ENCODE measurements around the gene TMPRSS6. TPM values are rescaled to one million over a fixed set of nuclear protein-coding genes. Genes with fewer than 3 reads are reported as not detected.

TMPRSS6 gene
- total RNA-seq, 4 donors from 2014 or later = 0.16 to 4.9 (median 0.41) TPM; not detected in 1

DNA sequence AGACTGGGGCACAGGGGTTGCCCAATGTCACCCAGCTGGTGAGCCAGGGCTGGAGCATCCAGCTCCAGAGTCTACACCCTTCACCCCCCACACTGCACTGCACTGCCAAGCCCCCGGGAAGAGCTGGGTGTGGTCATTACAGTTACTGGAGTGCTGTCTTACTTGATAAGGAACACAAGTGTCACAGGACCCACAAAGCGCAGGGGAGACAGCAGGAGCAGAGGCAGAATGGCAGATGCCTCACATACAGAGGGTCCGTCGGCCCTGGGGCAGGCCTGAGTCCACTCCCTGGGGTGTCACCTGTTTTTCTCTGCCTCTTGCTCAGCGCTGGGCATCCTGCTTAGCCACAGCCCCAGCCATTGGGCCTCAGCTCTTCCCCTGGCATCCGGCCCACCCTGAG is 32.5 kb upstream of the TMPRSS6 start:
- WGBS, 2 donors (ENCODE audit: low coverage in 1 of 2) = 65 to 80% methylated on average over 1 to 6 of the region's 6 CpGs
- Histone ChIP-seq H3K27ac (no peak overlapping the region), H3K4me3 (no peak overlapping the region), H3K9me3 (no peaks in the 10 kb centered on the region), H3K4me1 (peaks cover 0 to 9% (median 0%) of the 10 kb centered on the region in 4 donors), H3K27me3 (peaks cover 15% of the 10 kb centered on the region), H3K36me3 (no peaks in the 10 kb centered on the region)
- in situ Hi-C loops (cut with MboI; ENCODE audit: low pct_ligation_motif_present in 1 of 4, low pct_unique_long_range_greater_than_20kb in 1 of 4, low sequenced_read_pairs in 3 of 4) = no loop called here
- intact Hi-C loops (cut with DNase I; ENCODE audit: low total_unique reads) = no loop called here
- TF ChIP-seq EP300 (IDR thresholded peaks at IDR 0.05; ENCODE audit: low read depth) (no peak), POLR2A (IDR thresholded peaks at IDR 0.05) (no peak), POLR2AphosphoS5 (IDR thresholded peaks at IDR 0.05) (no peak)
- TF ChIP-seq, protein P1, sequence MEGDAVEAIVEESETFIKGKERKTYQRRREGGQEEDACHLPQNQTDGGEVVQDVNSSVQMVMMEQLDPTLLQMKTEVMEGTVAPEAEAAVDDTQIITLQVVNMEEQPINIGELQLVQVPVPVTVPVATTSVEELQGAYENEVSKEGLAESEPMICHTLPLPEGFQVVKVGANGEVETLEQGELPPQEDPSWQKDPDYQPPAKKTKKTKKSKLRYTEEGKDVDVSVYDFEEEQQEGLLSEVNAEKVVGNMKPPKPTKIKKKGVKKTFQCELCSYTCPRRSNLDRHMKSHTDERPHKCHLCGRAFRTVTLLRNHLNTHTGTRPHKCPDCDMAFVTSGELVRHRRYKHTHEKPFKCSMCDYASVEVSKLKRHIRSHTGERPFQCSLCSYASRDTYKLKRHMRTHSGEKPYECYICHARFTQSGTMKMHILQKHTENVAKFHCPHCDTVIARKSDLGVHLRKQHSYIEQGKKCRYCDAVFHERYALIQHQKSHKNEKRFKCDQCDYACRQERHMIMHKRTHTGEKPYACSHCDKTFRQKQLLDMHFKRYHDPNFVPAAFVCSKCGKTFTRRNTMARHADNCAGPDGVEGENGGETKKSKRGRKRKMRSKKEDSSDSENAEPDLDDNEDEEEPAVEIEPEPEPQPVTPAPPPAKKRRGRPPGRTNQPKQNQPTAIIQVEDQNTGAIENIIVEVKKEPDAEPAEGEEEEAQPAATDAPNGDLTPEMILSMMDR (IDR thresholded peaks at IDR 0.05) = no peak
- no peak for DNase-seq

DNA sequence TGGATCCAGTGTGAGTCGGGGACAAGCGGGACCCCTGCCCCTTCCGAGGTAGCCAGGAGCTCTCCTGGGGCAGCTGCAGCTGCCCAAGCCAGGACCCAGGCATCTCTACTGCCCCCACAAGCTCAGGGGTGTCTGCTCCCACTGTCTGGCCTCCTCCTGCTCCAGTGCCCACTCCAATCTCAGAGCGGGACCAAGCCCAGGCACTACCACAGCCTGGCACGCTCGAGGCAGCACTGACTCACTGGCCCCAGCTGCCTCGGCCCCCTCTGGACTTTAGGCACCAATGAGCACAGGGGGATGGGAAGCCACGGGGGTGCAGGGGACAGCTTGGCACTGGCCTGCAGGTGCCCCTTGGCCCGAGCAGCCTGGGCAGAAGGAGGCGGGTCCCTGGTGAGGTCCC is 32.0 kb upstream of the TMPRSS6 start:
- intact Hi-C loops (cut with DNase I; ENCODE audit: low total_unique reads) (no loop called here), in situ Hi-C loops (cut with MboI; ENCODE audit: low pct_ligation_motif_present in 1 of 4, low pct_unique_long_range_greater_than_20kb in 1 of 4, low sequenced_read_pairs in 3 of 4) (no loop called here)
- no peak overlapping the region for H3K4me3 ChIP-seq
- DNase-seq = no peak
- no peak for TF ChIP-seq POLR2AphosphoS5 (IDR thresholded peaks at IDR 0.05)
- no peak for TF ChIP-seq EP300 (IDR thresholded peaks at IDR 0.05; ENCODE audit: low read depth)
- H3K27me3 ChIP-seq = peaks cover 15% of the 10 kb centered on the region
- no peaks in the 10 kb centered on the region for H3K9me3 ChIP-seq
- H3K27ac ChIP-seq = no peak overlapping the region
- 70 to 85% methylated on average over 2 to 10 of the region's 10 CpGs for WGBS, 2 donors (ENCODE audit: low coverage in 1 of 2)
- no peaks in the 10 kb centered on the region for H3K36me3 ChIP-seq
- H3K4me1 ChIP-seq = peaks cover 0 to 9% (median 0%) of the 10 kb centered on the region in 4 donors

DNA sequence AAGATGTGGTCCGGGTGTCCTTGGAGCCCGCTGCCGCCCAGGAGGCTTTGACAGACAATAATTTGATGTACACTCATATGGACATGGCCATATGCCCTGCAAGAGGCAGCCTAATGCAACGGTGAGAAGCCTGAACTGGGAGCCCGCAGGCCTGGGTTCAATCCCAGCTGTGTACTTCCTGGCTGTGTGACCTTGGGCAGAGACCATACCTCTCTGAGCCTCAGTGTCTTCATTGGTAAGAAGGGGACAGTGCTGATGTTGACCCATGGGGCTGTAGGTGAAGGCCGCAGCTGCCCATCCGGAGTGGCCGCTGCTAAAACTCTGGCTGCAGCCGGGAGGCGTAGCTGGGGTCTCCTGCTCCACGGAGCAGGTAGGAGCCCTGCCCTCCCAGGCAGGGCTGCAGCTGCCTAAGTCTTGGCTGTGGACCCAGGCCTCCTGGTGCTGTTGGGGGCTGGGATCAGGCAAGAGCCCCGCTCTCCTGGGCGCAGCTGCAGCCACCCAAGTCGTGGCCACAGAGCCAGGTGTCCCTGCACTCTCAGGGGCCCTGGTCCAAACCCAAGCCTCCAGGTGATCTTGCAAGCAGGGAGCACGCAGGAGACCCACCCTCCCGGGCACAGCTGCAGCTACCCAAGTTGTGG is 31.3 kb upstream of the TMPRSS6 start:
- Histone ChIP-seq H3K4me3 (no peak overlapping the region), H3K9me3 (no peaks in the 10 kb centered on the region), H3K27ac (no peak overlapping the region), H3K4me1 (peaks cover 0 to 8% (median 0%) of the 10 kb centered on the region in 4 donors), H3K27me3 (peaks cover 12% of the 10 kb centered on the region), H3K36me3 (no peaks in the 10 kb centered on the region)
- DNase-seq = no peak
- in situ Hi-C loops (cut with MboI; ENCODE audit: low pct_ligation_motif_present in 1 of 4, low pct_unique_long_range_greater_than_20kb in 1 of 4, low sequenced_read_pairs in 3 of 4) (no loop called here), intact Hi-C loops (cut with DNase I; ENCODE audit: low total_unique reads) (no loop called here)
- TF ChIP-seq, protein P1 (IDR thresholded peaks at IDR 0.05) = no peak
- no peak for TF ChIP-seq POLR2AphosphoS5 (IDR thresholded peaks at IDR 0.05)
- TF ChIP-seq POLR2A (IDR thresholded peaks at IDR 0.05) = no peak
- no peak for TF ChIP-seq EP300 (IDR thresholded peaks at IDR 0.05; ENCODE audit: low read depth)
- 80 to 84% methylated on average over 2 to 12 of the region's 16 CpGs for WGBS, 2 donors (ENCODE audit: low coverage in 1 of 2)

DNA sequence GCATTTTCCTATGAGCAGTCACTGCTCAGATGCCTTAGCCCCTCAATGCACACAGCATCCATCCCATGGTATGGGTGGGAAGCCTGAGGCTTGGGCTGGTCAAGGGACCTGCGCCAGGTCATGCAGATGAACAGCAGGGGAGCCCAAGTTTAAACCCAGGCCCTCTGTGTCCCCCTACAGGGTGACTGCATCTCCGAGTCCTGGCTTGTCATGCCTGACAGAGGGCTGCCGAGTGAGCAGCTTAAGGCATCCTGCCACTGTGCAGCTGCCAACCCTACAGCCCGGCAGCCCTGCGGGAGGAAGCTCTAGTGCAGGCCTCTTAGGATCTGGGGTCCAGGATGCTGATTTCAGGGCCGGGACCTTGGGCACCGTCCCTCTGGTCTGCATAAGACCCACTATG is 30.2 kb upstream of the TMPRSS6 start:
- intact Hi-C loops (cut with DNase I; ENCODE audit: low total_unique reads) (no loop called here), in situ Hi-C loops (cut with MboI; ENCODE audit: low pct_ligation_motif_present in 1 of 4, low pct_unique_long_range_greater_than_20kb in 1 of 4, low sequenced_read_pairs in 3 of 4) (no loop called here)
- TF ChIP-seq POLR2A (IDR thresholded peaks at IDR 0.05) = no peak
- TF ChIP-seq POLR2AphosphoS5 (IDR thresholded peaks at IDR 0.05) = no peak
- no peak for TF ChIP-seq EP300 (IDR thresholded peaks at IDR 0.05; ENCODE audit: low read depth)
- TF ChIP-seq, protein P1 (IDR thresholded peaks at IDR 0.05) = no peak
- no peak overlapping the region for H3K4me3 ChIP-seq
- H3K27me3 ChIP-seq = peaks cover 1% of the 10 kb centered on the region
- no peaks in the 10 kb centered on the region for H3K4me1 ChIP-seq
- no peaks in the 10 kb centered on the region for H3K36me3 ChIP-seq
- 83 to 89% methylated on average over 2 to 7 of the region's 7 CpGs for WGBS, 2 donors (ENCODE audit: low coverage in 1 of 2)
- H3K27ac ChIP-seq = no peak overlapping the region
- H3K9me3 ChIP-seq = no peaks in the 10 kb centered on the region
- DNase-seq = no peak

Measured in transverse colon (tissue), 4 donors.